Keratinocyte (primary cell): ENCODE data around the gene CDH12. TPM values are rescaled to one million over a fixed set of nuclear protein-coding genes. Genes with fewer than 3 reads are reported as not detected.

Source experiments
- DNase-seq: peaks from one replicate; pipeline ENCODE4 v3.0.0-alpha.2; 2011; ENCODE audit warnings: low read depth, missing footprints, low spot score
- FAIRE-seq: peaks from 2 replicates; lab custom pipeline; 2011; peaks lifted over from hg19 to GRCh38; lab: Jason Lieb, UNC
- H2AFZ ChIP-seq: 2 replicates; pipeline ENCODE4 v1.6.0; 2012; ENCODE audit warnings: low read length, control low read depth, inconsistent platforms; ENCODE audit not compliant: control insufficient read depth
- H3K27ac ChIP-seq: 2 replicates; pipeline ENCODE4 v1.5.1; 2011; ENCODE audit warnings: low read length; ENCODE audit not compliant: control insufficient read depth, insufficient read depth
- H3K27me3 ChIP-seq: 3 replicates; pipeline ENCODE4 v1.6.0; 2011; ENCODE audit warnings: low read length; ENCODE audit not compliant: control insufficient read depth, insufficient read depth; ENCODE audit errors: extremely low read depth
- H3K36me3 ChIP-seq, 2 experiments: 2 replicates in 1 of 2; 3 replicates in 1 of 2; pipeline ENCODE4 v1.5.1; 2011; ENCODE audit warnings: low read length in 2 of 2, mild to moderate bottlenecking in 1 of 2; ENCODE audit not compliant: control insufficient read depth in 2 of 2, insufficient read depth in 2 of 2; ENCODE audit errors: extremely low read depth in 1 of 2
- H3K4me1 ChIP-seq: 3 replicates; pipeline ENCODE4 v1.5.1; 2011; ENCODE audit warnings: low read length; ENCODE audit not compliant: control insufficient read depth, insufficient read depth; ENCODE audit errors: extremely low read depth
- H3K4me2 ChIP-seq: 3 replicates; pipeline ENCODE4 v1.6.0; 2011; ENCODE audit warnings: low read depth, low read length; ENCODE audit not compliant: control insufficient read depth, insufficient read depth; ENCODE audit errors: extremely low read depth
- H3K4me3 ChIP-seq, 3 experiments: fragments of 200-600 bp in 1 of 3; sonication (generic) in 1 of 3; 2 replicates in 2 of 3; 3 replicates in 1 of 3; pipeline ENCODE4 v1.5.1; 2011 to 2016; ENCODE audit warnings: low read length in 3 of 3, mild to moderate bottlenecking in 3 of 3, control low read depth in 2 of 3, inconsistent platforms in 1 of 3, low read depth in 1 of 3, mixed read lengths in 1 of 3, mixed run types in 1 of 3, moderate library complexity in 1 of 3; ENCODE audit not compliant: control insufficient read depth in 2 of 3, insufficient read depth in 2 of 3; ENCODE audit errors: extremely low read depth in 1 of 3
- H3K79me2 ChIP-seq: 2 replicates; pipeline ENCODE4 v1.6.0; 2012; ENCODE audit warnings: low read length; ENCODE audit not compliant: control insufficient read depth, insufficient read depth
- H3K9ac ChIP-seq: 3 replicates; pipeline ENCODE4 v1.6.0; 2011; ENCODE audit warnings: low read length; ENCODE audit not compliant: control insufficient read depth, insufficient read depth; ENCODE audit errors: extremely low read depth
- H3K9me1 ChIP-seq: 3 replicates; pipeline ENCODE4 v1.6.0; 2011; ENCODE audit warnings: low read length; ENCODE audit not compliant: control insufficient read depth, insufficient read depth; ENCODE audit errors: extremely low read depth
- H3K9me3 ChIP-seq: 2 replicates; pipeline ENCODE4 v1.5.1; 2012; ENCODE audit warnings: low read depth, low read length; ENCODE audit not compliant: control insufficient read depth
- H4K20me1 ChIP-seq: 3 replicates; pipeline ENCODE4 v1.6.0; 2011; ENCODE audit warnings: low read length; ENCODE audit not compliant: control insufficient read depth, insufficient read depth; ENCODE audit errors: extremely low read depth
- CTCF ChIP-seq, 3 experiments: IDR thresholded peaks in 1 of 3; conservative IDR thresholded peaks in 1 of 3; optimal IDR thresholded peaks in 1 of 3; 2 replicates in 2 of 3; 3 replicates in 1 of 3; pipeline versions ENCODE3 to v1.5.1; 2011; ENCODE audit warnings: low read length in 3 of 3, mild to moderate bottlenecking in 3 of 3, moderate library complexity in 2 of 3, control low read depth in 1 of 3, inconsistent platforms in 1 of 3; ENCODE audit not compliant: insufficient read depth in 2 of 3; ENCODE audit errors: extremely low read depth in 1 of 3
- EZH2 ChIP-seq: IDR thresholded peaks from one replicate; pipeline ENCODE4 v1.6.1; 2012; ENCODE audit warnings: inconsistent platforms, mild to moderate bottlenecking, low read length, moderate library complexity
- dilution Hi-C: fragments of 300-500 bp; cut with MboI; formaldehyde crosslinking; loops from one replicate; pipeline ENCODE4 v1.7.0; 2020; ENCODE audit warnings: low sequenced_read_pairs; ENCODE audit not compliant: extremely low pct_ligation_motif_present
- polyA plus RNA-seq, 5 experiments: library from polyadenylated mRNA; depleted of rRNA in 3 of 5; stranded (reverse) in 3 of 5; stranded (forward) in 1 of 5; unstranded in 1 of 5; fragments of >200 nt; gene quantifications; 1 replicate in 1 of 5; 2 replicates in 3 of 5; 3 replicates in 1 of 5; pipeline versions ENCODE4 v1.2.1 to v1.2.3, GENCODE V29; 2011 to 2012; ENCODE audit warnings: missing spikeins in 2 of 5, low read depth in 1 of 5, low replicate concordance in 1 of 5

The CDH12 gene
- polyA plus RNA-seq, 1 donor (not counting 4 experiments of a cell fraction or from before 2014, with no cell fraction given): not detected

- TF ChIP-seq CTCF (optimal IDR thresholded peaks at IDR 0.05 in 1 of 3, IDR thresholded peaks at IDR 0.05 in 1 of 3, conservative IDR thresholded peaks at IDR 0.05 in 1 of 3; ENCODE audit: extremely low read depth in 1 of 3, insufficient read depth in 2 of 3, low read length in 3 of 3) (no peak), EZH2 (no peak)
- H3K9ac ChIP-seq: no peak overlapping the region
- no peak overlapping the region for H3K27ac ChIP-seq
- DNase-seq (no peak), FAIRE-seq (no peak)
- H3K9me3 ChIP-seq: no peaks in the 10 kb centered on the region
- no peaks in the 10 kb centered on the region for H3K27me3 ChIP-seq
- no peak overlapping the region for H3K4me2 ChIP-seq
- H3K79me2 ChIP-seq: no peaks in the 10 kb centered on the region
- no peaks in the 10 kb centered on the region for H4K20me1 ChIP-seq
- dilution Hi-C loops: no loop called here
- no peak overlapping the region for H2AFZ ChIP-seq
- H3K9me1 ChIP-seq: no peaks in the 10 kb centered on the region
- H3K36me3 ChIP-seq: no peaks in the 10 kb centered on the region
- no peaks in the 10 kb centered on the region for H3K4me1 ChIP-seq
- no peak overlapping the region for H3K4me3 ChIP-seq
These were observed 960.0 kb downstream of the CDH12 start for GRCh38 chr5:21893161-21893560.

GRCh38 chr5:21889581-21889980 is 963.6 kb downstream of the CDH12 start:
- H4K20me1 ChIP-seq: no peaks in the 10 kb centered on the region
- H3K4me3 ChIP-seq: no peak overlapping the region
- dilution Hi-C loops: no loop called here
- H3K27me3 ChIP-seq: no peaks in the 10 kb centered on the region
- no peaks in the 10 kb centered on the region for H3K9me3 ChIP-seq
- H3K4me1 ChIP-seq: no peaks in the 10 kb centered on the region
- H3K79me2 ChIP-seq: no peaks in the 10 kb centered on the region
- FAIRE-seq: no peak
- H3K36me3 ChIP-seq: no peaks in the 10 kb centered on the region
- H2AFZ ChIP-seq: no peak overlapping the region
- H3K4me2 ChIP-seq: no peak overlapping the region
- H3K27ac ChIP-seq: no peak overlapping the region
- no peak for DNase-seq
- TF ChIP-seq CTCF (optimal IDR thresholded peaks at IDR 0.05 in 1 of 3, IDR thresholded peaks at IDR 0.05 in 1 of 3, conservative IDR thresholded peaks at IDR 0.05 in 1 of 3; ENCODE audit: extremely low read depth in 1 of 3, insufficient read depth in 2 of 3, low read length in 3 of 3) (no peak), EZH2 (no peak)
- H3K9ac ChIP-seq: no peak overlapping the region
- no peaks in the 10 kb centered on the region for H3K9me1 ChIP-seq
